Measurements from ENCODE around the gene PRKN.

- TF ChIP-seq, protein P1, sequence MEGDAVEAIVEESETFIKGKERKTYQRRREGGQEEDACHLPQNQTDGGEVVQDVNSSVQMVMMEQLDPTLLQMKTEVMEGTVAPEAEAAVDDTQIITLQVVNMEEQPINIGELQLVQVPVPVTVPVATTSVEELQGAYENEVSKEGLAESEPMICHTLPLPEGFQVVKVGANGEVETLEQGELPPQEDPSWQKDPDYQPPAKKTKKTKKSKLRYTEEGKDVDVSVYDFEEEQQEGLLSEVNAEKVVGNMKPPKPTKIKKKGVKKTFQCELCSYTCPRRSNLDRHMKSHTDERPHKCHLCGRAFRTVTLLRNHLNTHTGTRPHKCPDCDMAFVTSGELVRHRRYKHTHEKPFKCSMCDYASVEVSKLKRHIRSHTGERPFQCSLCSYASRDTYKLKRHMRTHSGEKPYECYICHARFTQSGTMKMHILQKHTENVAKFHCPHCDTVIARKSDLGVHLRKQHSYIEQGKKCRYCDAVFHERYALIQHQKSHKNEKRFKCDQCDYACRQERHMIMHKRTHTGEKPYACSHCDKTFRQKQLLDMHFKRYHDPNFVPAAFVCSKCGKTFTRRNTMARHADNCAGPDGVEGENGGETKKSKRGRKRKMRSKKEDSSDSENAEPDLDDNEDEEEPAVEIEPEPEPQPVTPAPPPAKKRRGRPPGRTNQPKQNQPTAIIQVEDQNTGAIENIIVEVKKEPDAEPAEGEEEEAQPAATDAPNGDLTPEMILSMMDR (IDR thresholded peaks at IDR 0.05) = no peak
- TF ChIP-seq POLR2AphosphoS5 (IDR thresholded peaks at IDR 0.05; ENCODE audit: insufficient read depth in 1 of 2, low read depth in 1 of 2) = no peak
These were observed 572.6 kb downstream of the PRKN start for GRCh38 chr6:162154930-162155329.
